ENCODE data around the gene PRKCB.

The PRKCB gene

GRCh38 chr16:23871924-23872323 lies 36.1 kb downstream of the PRKCB start:
- no peaks in the 10 kb centered on the region for H3K27me3 ChIP-seq (ENCODE audit: control insufficient read depth, insufficient read depth, low read length)
- H3K9me3 ChIP-seq (ENCODE audit: control insufficient read depth, low read length), result no peaks in the 10 kb centered on the region
- H3K9ac ChIP-seq (ENCODE audit: low read length), result no peak overlapping the region
- no peaks in the 10 kb centered on the region for H3K4me1 ChIP-seq (ENCODE audit: control insufficient read depth, insufficient read depth, low read length)
- no peaks in the 10 kb centered on the region for H3K36me3 ChIP-seq (ENCODE audit: control insufficient read depth, insufficient read depth, low read length)
- H3K4me3 ChIP-seq (ENCODE audit: low read length), result no peak overlapping the region

GRCh38 chr16:23874613-23875294 lies 39.0 kb downstream of the PRKCB start:
- no peak overlapping the region for H3K4me3 ChIP-seq (ENCODE audit: low read length)
- no peaks in the 10 kb centered on the region for H3K9me3 ChIP-seq (ENCODE audit: control insufficient read depth, low read length)
- H3K36me3 ChIP-seq (ENCODE audit: control insufficient read depth, insufficient read depth, low read length), result no peaks in the 10 kb centered on the region
- no peaks in the 10 kb centered on the region for H3K4me1 ChIP-seq (ENCODE audit: control insufficient read depth, insufficient read depth, low read length)
- H3K9ac ChIP-seq (ENCODE audit: low read length), result no peak overlapping the region
- H3K27me3 ChIP-seq (ENCODE audit: control insufficient read depth, insufficient read depth, low read length), result no peaks in the 10 kb centered on the region

GRCh38 chr16:23876256-23876896 lies 40.6 kb downstream of the PRKCB start:
- Histone ChIP-seq H3K27me3 (ENCODE audit: control insufficient read depth, insufficient read depth, low read length) (no peaks in the 10 kb centered on the region), H3K9me3 (ENCODE audit: control insufficient read depth, low read length) (no peaks in the 10 kb centered on the region), H3K4me3 (ENCODE audit: low read length) (no peak overlapping the region), H3K9ac (ENCODE audit: low read length) (no peak overlapping the region), H3K4me1 (ENCODE audit: control insufficient read depth, insufficient read depth, low read length) (no peaks in the 10 kb centered on the region), H3K36me3 (ENCODE audit: control insufficient read depth, insufficient read depth, low read length) (no peaks in the 10 kb centered on the region)

GRCh38 chr16:23877107-23878070 lies 41.6 kb downstream of the PRKCB start:
- no peaks in the 10 kb centered on the region for H3K27me3 ChIP-seq (ENCODE audit: control insufficient read depth, insufficient read depth, low read length)

GRCh38 chr16:23879735-23880373 lies 44.1 kb downstream of the PRKCB start:
- Histone ChIP-seq H3K4me3 (ENCODE audit: low read length) (no peak overlapping the region), H3K27me3 (ENCODE audit: control insufficient read depth, insufficient read depth, low read length) (no peaks in the 10 kb centered on the region), H3K9ac (ENCODE audit: low read length) (no peak overlapping the region), H3K4me1 (ENCODE audit: control insufficient read depth, insufficient read depth, low read length) (no peaks in the 10 kb centered on the region), H3K36me3 (ENCODE audit: control insufficient read depth, insufficient read depth, low read length) (no peaks in the 10 kb centered on the region), H3K9me3 (ENCODE audit: control insufficient read depth, low read length) (no peaks in the 10 kb centered on the region)

More at GRCh38 chr16:23877107-23878070, 41.6 kb downstream of the PRKCB start:
- H3K36me3 ChIP-seq (ENCODE audit: control insufficient read depth, insufficient read depth, low read length), result no peaks in the 10 kb centered on the region
- no peak overlapping the region for H3K9ac ChIP-seq (ENCODE audit: low read length)
- no peak overlapping the region for H3K4me3 ChIP-seq (ENCODE audit: low read length)
- no peaks in the 10 kb centered on the region for H3K4me1 ChIP-seq (ENCODE audit: control insufficient read depth, insufficient read depth, low read length)
- H3K9me3 ChIP-seq (ENCODE audit: control insufficient read depth, low read length), result no peaks in the 10 kb centered on the region

- Histone ChIP-seq H3K36me3 (ENCODE audit: control insufficient read depth, insufficient read depth, low read length) (no peaks in the 10 kb centered on the region), H3K4me1 (ENCODE audit: control insufficient read depth, insufficient read depth, low read length) (no peaks in the 10 kb centered on the region), H3K27me3 (ENCODE audit: control insufficient read depth, insufficient read depth, low read length) (no peaks in the 10 kb centered on the region), H3K4me3 (ENCODE audit: low read length) (no peak overlapping the region), H3K9me3 (ENCODE audit: control insufficient read depth, low read length) (no peaks in the 10 kb centered on the region), H3K9ac (ENCODE audit: low read length) (no peak overlapping the region)
Measured at GRCh38 chr16:23889189-23889588, 53.4 kb downstream of the PRKCB start.

- H3K4me1 ChIP-seq (ENCODE audit: control insufficient read depth, insufficient read depth, low read length), result no peaks in the 10 kb centered on the region
- no peaks in the 10 kb centered on the region for H3K9me3 ChIP-seq (ENCODE audit: control insufficient read depth, low read length)
- no peak overlapping the region for H3K4me3 ChIP-seq (ENCODE audit: low read length)
- H3K9ac ChIP-seq (ENCODE audit: low read length), result no peak overlapping the region
- no peaks in the 10 kb centered on the region for H3K36me3 ChIP-seq (ENCODE audit: control insufficient read depth, insufficient read depth, low read length)
- no peaks in the 10 kb centered on the region for H3K27me3 ChIP-seq (ENCODE audit: control insufficient read depth, insufficient read depth, low read length)
Measured at GRCh38 chr16:23893986-23894385, 58.2 kb downstream of the PRKCB start.

- Histone ChIP-seq H3K9me3 (ENCODE audit: control insufficient read depth, low read length) (no peaks in the 10 kb centered on the region), H3K9ac (ENCODE audit: low read length) (no peak overlapping the region), H3K4me3 (ENCODE audit: low read length) (no peak overlapping the region), H3K4me1 (ENCODE audit: control insufficient read depth, insufficient read depth, low read length) (no peaks in the 10 kb centered on the region), H3K27me3 (ENCODE audit: control insufficient read depth, insufficient read depth, low read length) (no peaks in the 10 kb centered on the region), H3K36me3 (ENCODE audit: control insufficient read depth, insufficient read depth, low read length) (no peaks in the 10 kb centered on the region)
Measured at GRCh38 chr16:23895052-23895451, 59.3 kb downstream of the PRKCB start.

GRCh38 chr16:23896832-23897821 lies 61.3 kb downstream of the PRKCB start:
- Histone ChIP-seq H3K4me1 (ENCODE audit: control insufficient read depth, insufficient read depth, low read length) (no peaks in the 10 kb centered on the region), H3K9me3 (ENCODE audit: control insufficient read depth, low read length) (no peaks in the 10 kb centered on the region), H3K27me3 (ENCODE audit: control insufficient read depth, insufficient read depth, low read length) (no peaks in the 10 kb centered on the region), H3K4me3 (ENCODE audit: low read length) (no peak overlapping the region), H3K9ac (ENCODE audit: low read length) (no peak overlapping the region), H3K36me3 (ENCODE audit: control insufficient read depth, insufficient read depth, low read length) (no peaks in the 10 kb centered on the region)

- H3K27me3 ChIP-seq (ENCODE audit: control insufficient read depth, insufficient read depth, low read length), result no peaks in the 10 kb centered on the region
Measured at GRCh38 chr16:23898682-23899430, 63.1 kb downstream of the PRKCB start.

More at GRCh38 chr16:23898682-23899430, 63.1 kb downstream of the PRKCB start:
- H3K9ac ChIP-seq (ENCODE audit: low read length), result no peak overlapping the region
- no peaks in the 10 kb centered on the region for H3K36me3 ChIP-seq (ENCODE audit: control insufficient read depth, insufficient read depth, low read length)
- H3K4me1 ChIP-seq (ENCODE audit: control insufficient read depth, insufficient read depth, low read length), result no peaks in the 10 kb centered on the region
- H3K9me3 ChIP-seq (ENCODE audit: control insufficient read depth, low read length), result no peaks in the 10 kb centered on the region
- no peak overlapping the region for H3K4me3 ChIP-seq (ENCODE audit: low read length)
